Natural killer cell (primary cell): Measurements from ENCODE around the gene STPG3. TPM values are rescaled to one million over a fixed set of nuclear protein-coding genes. Genes with fewer than 3 reads are reported as not detected.

Source experiments
- ATAC-seq, 3 donors: fragments of 150-1000 bp in 2 of 3; fragments of 200-7000 bp in 1 of 3; cut with Tn5 transposase; 1 replicate in 1 of 3; 2 replicates in 2 of 3; pipeline ENCODE4 v1.10.0; 2021; ENCODE audit warnings: mild to moderate bottlenecking in 2 of 3, moderate library complexity in 2 of 3
- DNase-seq, 2 donors: peaks; one replicate each; pipeline versions ENCODE4 v3.0.0 to v3.0.0-alpha.2; 2013 to 2021; ENCODE audit warnings: mixed read lengths in 1 of 2
- H3K27ac ChIP-seq: one replicate; pipeline ENCODE4 v1.5.1; 2013; ENCODE audit warnings: mild to moderate bottlenecking, low read length
- H3K27me3 ChIP-seq: one replicate; pipeline ENCODE4 v1.6.1; 2013; ENCODE audit warnings: low read length; ENCODE audit not compliant: control insufficient read depth, insufficient read depth
- H3K36me3 ChIP-seq: one replicate; pipeline ENCODE4 v1.6.1; 2013; ENCODE audit warnings: low read length; ENCODE audit not compliant: control insufficient read depth, insufficient read depth
- H3K4me1 ChIP-seq: one replicate; pipeline ENCODE4 v1.6.1; 2013; ENCODE audit warnings: low read length; ENCODE audit not compliant: control insufficient read depth, insufficient read depth
- H3K4me3 ChIP-seq: one replicate; pipeline ENCODE4 v1.5.1; 2013; ENCODE audit warnings: low read length
- H3K9me3 ChIP-seq: one replicate; pipeline ENCODE4 v1.6.1; 2013; ENCODE audit warnings: low read length; ENCODE audit not compliant: control insufficient read depth, insufficient read depth
- H3K27ac Mint-ChIP-seq, 2 donors: one replicate each; pipeline ENCODE4 v1.8.0; 2022; ENCODE audit warnings: mild to moderate bottlenecking in 2 of 2, mixed read lengths in 2 of 2, moderate library complexity in 1 of 2
- H3K27me3 Mint-ChIP-seq, 2 donors: one replicate each; pipeline ENCODE4 v1.8.0; 2022; ENCODE audit warnings: low read depth in 2 of 2, mixed read lengths in 2 of 2
- H3K36me3 Mint-ChIP-seq: one replicate; pipeline ENCODE4 v1.8.0; 2022; ENCODE audit warnings: mixed read lengths
- H3K4me1 Mint-ChIP-seq, 2 donors: one replicate each; pipeline ENCODE4 v1.8.0; 2022; ENCODE audit warnings: mixed read lengths in 2 of 2
- H3K4me3 Mint-ChIP-seq: one replicate; pipeline ENCODE4 v1.8.0; 2022; ENCODE audit warnings: mild to moderate bottlenecking, moderate library complexity, mixed read lengths
- H3K9me3 Mint-ChIP-seq, 2 donors: one replicate each; pipeline ENCODE4 v1.8.0; 2022; ENCODE audit warnings: mixed read lengths in 2 of 2
- WGBS: methylation state at CpG from one replicate; pipeline ENCODE4 v1.1.7; 2013; ENCODE audit warnings: missing lambda C conversion rate; ENCODE audit not compliant: insufficient coverage; 5-methylcytosine and 5-hydroxymethylcytosine counted together
- intact Hi-C: fragments of 100-400 bp; cut with micrococcal nuclease; formaldehyde crosslinking; loops from one replicate; pipeline ENCODE4 v1.14.2; 2022
- total RNA-seq, 4 donors: library from RNA; stranded (reverse); fragments of 120-200 nt in 1 of 4; gene quantifications; one replicate each; pipeline versions ENCODE4 v1.2.3 to v1.2.4, GENCODE V29; 2013 to 2022
- TF ChIP-seq, protein P1 (sequence below): fragments of 200-600 bp; IDR thresholded peaks from one replicate; pipeline ENCODE4 v1.8.0; 2022; ENCODE audit warnings: antibody characterized with exemption

STPG3 gene
- total RNA-seq, 3 donors from 2014 or later (not counting 1 experiment from before 2014, with no cell fraction given), result not detected

- WGBS, result 96% methylated on average over 22 of the region's 22 CpGs
- TF ChIP-seq, protein P1, sequence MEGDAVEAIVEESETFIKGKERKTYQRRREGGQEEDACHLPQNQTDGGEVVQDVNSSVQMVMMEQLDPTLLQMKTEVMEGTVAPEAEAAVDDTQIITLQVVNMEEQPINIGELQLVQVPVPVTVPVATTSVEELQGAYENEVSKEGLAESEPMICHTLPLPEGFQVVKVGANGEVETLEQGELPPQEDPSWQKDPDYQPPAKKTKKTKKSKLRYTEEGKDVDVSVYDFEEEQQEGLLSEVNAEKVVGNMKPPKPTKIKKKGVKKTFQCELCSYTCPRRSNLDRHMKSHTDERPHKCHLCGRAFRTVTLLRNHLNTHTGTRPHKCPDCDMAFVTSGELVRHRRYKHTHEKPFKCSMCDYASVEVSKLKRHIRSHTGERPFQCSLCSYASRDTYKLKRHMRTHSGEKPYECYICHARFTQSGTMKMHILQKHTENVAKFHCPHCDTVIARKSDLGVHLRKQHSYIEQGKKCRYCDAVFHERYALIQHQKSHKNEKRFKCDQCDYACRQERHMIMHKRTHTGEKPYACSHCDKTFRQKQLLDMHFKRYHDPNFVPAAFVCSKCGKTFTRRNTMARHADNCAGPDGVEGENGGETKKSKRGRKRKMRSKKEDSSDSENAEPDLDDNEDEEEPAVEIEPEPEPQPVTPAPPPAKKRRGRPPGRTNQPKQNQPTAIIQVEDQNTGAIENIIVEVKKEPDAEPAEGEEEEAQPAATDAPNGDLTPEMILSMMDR, result no peak
- Histone ChIP-seq H3K9me3 (no peaks in the 10 kb centered on the region), H3K27me3 (no peaks in the 10 kb centered on the region), H3K27ac (no peak overlapping the region), H3K36me3 (no peaks in the 10 kb centered on the region), H3K4me1 (no peaks in the 10 kb centered on the region), H3K4me3 (no peak overlapping the region)
- Mint-ChIP-seq H3K27ac (no peak overlapping the region), H3K36me3 (no peaks in the 10 kb centered on the region), H3K9me3 (no peaks in the 10 kb centered on the region), H3K4me1 (peaks cover 3 to 6% of the 10 kb centered on the region in 2 donors), H3K27me3 (no peaks in the 10 kb centered on the region), H3K4me3 (no peak overlapping the region)
- DNase-seq (no peak), ATAC-seq (no peak)
- intact Hi-C loops, result no loop called here
These were observed 35.7 kb upstream of the STPG3 start for GRCh38 chr9:137215196-137215986.

GRCh38 chr9:137216188-137216965 lies 34.7 kb upstream of the STPG3 start:
- intact Hi-C loops, result no loop called here
- DNase-seq (no peak), ATAC-seq (no peak)
- H3K9me3 Mint-ChIP-seq, result no peaks in the 10 kb centered on the region
- no peaks in the 10 kb centered on the region for H3K36me3 ChIP-seq
- TF ChIP-seq, protein P1, result no peak
- H3K4me1 Mint-ChIP-seq, result no peaks in the 10 kb centered on the region
- H3K27me3 ChIP-seq, result no peaks in the 10 kb centered on the region
- no peak overlapping the region for H3K27ac ChIP-seq
- no peak overlapping the region for H3K4me3 Mint-ChIP-seq
- no peaks in the 10 kb centered on the region for H3K27me3 Mint-ChIP-seq
- H3K27ac Mint-ChIP-seq, result no peak overlapping the region
- H3K9me3 ChIP-seq, result no peaks in the 10 kb centered on the region
- H3K36me3 Mint-ChIP-seq, result no peaks in the 10 kb centered on the region
- WGBS, result 97% methylated on average over 30 of the region's 30 CpGs
- no peak overlapping the region for H3K4me3 ChIP-seq
- H3K4me1 ChIP-seq, result no peaks in the 10 kb centered on the region

- TF ChIP-seq, protein P1, result no peak
- Mint-ChIP-seq H3K27me3 (no peaks in the 10 kb centered on the region), H3K36me3 (no peaks in the 10 kb centered on the region), H3K4me3 (no peak overlapping the region), H3K4me1 (no peaks in the 10 kb centered on the region), H3K27ac (no peak overlapping the region), H3K9me3 (no peaks in the 10 kb centered on the region)
- DNase-seq, result no peak
- intact Hi-C loops, result no loop called here
- WGBS, result 83% methylated on average over 36 of the region's 36 CpGs
- Histone ChIP-seq H3K27ac (no peak overlapping the region), H3K4me1 (peaks cover 4% of the 10 kb centered on the region), H3K4me3 (no peak overlapping the region), H3K36me3 (no peaks in the 10 kb centered on the region), H3K9me3 (no peaks in the 10 kb centered on the region), H3K27me3 (no peaks in the 10 kb centered on the region)
- ATAC-seq, result no peak
These were observed 33.5 kb upstream of the STPG3 start for GRCh38 chr9:137217276-137218211.
